ENCODE data around the gene LTBP1. TPM values are rescaled to one million over a fixed set of nuclear protein-coding genes. Genes with fewer than 3 reads are reported as not detected.

Gene LTBP1
- total RNA-seq, 1 experiment from 2014 or later = 12.5 TPM

DNA sequence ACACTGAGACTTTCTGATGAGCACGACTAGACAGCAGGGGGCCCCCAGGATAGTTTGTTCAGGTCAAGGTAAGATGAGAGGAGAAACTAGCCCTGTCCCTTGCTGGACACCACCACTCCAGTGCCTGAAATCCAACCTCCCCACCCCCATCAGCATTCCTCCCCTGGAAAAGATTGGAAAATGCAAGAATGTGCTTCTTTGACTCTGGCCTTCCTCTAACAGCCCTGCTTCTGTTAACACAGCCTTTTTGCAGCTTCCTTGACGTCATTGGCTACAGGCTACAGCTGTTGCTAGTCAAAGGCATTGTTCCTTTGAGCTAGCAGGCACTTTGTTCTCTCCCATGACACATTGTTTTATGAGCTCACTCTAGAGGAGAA, 20.1 kb upstream of the LTBP1 start:
- intact Hi-C loops (cut with micrococcal nuclease; ENCODE audit: unreplicated experiment) = no loop called here
- Histone ChIP-seq H3K36me3 (ENCODE audit: control insufficient read depth, insufficient read depth, low read length) (no peaks in the 10 kb centered on the region), H3K4me3 (ENCODE audit: low read depth in 2 of 2, low read length in 2 of 2) (no peak overlapping the region), H3K9me3 (ENCODE audit: control insufficient read depth, insufficient read depth, low read depth, low read length) (no peaks in the 10 kb centered on the region), H3K27me3 (ENCODE audit: control insufficient read depth, insufficient read depth, low read length) (peaks cover 2% of the 10 kb centered on the region; the same call in 1 of the 2 replicates), H3K4me1 (ENCODE audit: control insufficient read depth, insufficient read depth, low read length) (no peaks in the 10 kb centered on the region), H3K27ac (ENCODE audit: low read length) (no peak overlapping the region)
- ATAC-seq = no peak
- ChIA-PET CTCF (no interaction called here), POLR2A (no interaction called here)
- no TSS peak for BruUV-seq (replicated peaks)
- no peak for DNase-seq (ENCODE audit: low read depth, low spot score)
- in situ Hi-C loops (cut with HindIII; ENCODE audit: low pct_unique_long_range_greater_than_20kb, low sequenced_read_pairs) = no loop called here
- TF ChIP-seq POLR2AphosphoS5 (IDR thresholded peaks at IDR 0.05; ENCODE audit: low read depth, low read length) = no peak
- no peak for TF ChIP-seq SIN3A (IDR thresholded peaks at IDR 0.05; ENCODE audit: borderline replicate concordance, insufficient read depth, low read depth, low read length)
- TF ChIP-seq, protein P1, sequence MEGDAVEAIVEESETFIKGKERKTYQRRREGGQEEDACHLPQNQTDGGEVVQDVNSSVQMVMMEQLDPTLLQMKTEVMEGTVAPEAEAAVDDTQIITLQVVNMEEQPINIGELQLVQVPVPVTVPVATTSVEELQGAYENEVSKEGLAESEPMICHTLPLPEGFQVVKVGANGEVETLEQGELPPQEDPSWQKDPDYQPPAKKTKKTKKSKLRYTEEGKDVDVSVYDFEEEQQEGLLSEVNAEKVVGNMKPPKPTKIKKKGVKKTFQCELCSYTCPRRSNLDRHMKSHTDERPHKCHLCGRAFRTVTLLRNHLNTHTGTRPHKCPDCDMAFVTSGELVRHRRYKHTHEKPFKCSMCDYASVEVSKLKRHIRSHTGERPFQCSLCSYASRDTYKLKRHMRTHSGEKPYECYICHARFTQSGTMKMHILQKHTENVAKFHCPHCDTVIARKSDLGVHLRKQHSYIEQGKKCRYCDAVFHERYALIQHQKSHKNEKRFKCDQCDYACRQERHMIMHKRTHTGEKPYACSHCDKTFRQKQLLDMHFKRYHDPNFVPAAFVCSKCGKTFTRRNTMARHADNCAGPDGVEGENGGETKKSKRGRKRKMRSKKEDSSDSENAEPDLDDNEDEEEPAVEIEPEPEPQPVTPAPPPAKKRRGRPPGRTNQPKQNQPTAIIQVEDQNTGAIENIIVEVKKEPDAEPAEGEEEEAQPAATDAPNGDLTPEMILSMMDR (IDR thresholded peaks at IDR 0.05) = no peak
- TF ChIP-seq, protein P2, sequence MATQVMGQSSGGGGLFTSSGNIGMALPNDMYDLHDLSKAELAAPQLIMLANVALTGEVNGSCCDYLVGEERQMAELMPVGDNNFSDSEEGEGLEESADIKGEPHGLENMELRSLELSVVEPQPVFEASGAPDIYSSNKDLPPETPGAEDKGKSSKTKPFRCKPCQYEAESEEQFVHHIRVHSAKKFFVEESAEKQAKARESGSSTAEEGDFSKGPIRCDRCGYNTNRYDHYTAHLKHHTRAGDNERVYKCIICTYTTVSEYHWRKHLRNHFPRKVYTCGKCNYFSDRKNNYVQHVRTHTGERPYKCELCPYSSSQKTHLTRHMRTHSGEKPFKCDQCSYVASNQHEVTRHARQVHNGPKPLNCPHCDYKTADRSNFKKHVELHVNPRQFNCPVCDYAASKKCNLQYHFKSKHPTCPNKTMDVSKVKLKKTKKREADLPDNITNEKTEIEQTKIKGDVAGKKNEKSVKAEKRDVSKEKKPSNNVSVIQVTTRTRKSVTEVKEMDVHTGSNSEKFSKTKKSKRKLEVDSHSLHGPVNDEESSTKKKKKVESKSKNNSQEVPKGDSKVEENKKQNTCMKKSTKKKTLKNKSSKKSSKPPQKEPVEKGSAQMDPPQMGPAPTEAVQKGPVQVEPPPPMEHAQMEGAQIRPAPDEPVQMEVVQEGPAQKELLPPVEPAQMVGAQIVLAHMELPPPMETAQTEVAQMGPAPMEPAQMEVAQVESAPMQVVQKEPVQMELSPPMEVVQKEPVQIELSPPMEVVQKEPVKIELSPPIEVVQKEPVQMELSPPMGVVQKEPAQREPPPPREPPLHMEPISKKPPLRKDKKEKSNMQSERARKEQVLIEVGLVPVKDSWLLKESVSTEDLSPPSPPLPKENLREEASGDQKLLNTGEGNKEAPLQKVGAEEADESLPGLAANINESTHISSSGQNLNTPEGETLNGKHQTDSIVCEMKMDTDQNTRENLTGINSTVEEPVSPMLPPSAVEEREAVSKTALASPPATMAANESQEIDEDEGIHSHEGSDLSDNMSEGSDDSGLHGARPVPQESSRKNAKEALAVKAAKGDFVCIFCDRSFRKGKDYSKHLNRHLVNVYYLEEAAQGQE (IDR thresholded peaks at IDR 0.05; ENCODE audit: insufficient read depth in 1 of 2, low read depth in 2 of 2, low read length in 1 of 2) = no peak
- no peak for TF ChIP-seq TCF7L2 (IDR thresholded peaks at IDR 0.05; ENCODE audit: low read depth, low read length)

DNA sequence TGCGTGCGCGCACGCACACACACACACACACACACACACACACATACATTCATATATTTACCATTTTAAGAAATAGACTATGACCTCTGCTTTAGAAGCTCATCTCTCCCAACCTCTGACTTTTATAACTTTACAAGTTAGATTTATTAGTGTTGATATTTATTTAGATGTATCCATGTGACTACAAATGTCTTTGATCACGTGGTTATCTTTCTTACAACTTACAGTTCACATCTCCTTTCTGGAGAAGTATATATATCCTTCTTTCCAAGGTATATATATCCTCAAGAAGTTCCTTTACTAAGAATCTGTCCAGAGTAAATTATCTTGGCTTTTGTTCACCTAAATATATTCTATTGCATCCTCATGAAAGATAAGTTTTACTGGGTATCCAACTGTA, 16.3 kb upstream of the LTBP1 start:
- TF ChIP-seq SIN3A (IDR thresholded peaks at IDR 0.05; ENCODE audit: borderline replicate concordance, insufficient read depth, low read depth, low read length) = no peak
- no peak for TF ChIP-seq POLR2AphosphoS5 (IDR thresholded peaks at IDR 0.05; ENCODE audit: low read depth, low read length)
- TF ChIP-seq, protein P1 (IDR thresholded peaks at IDR 0.05) = no peak
- no peak for TF ChIP-seq TCF7L2 (IDR thresholded peaks at IDR 0.05; ENCODE audit: low read depth, low read length)
- TF ChIP-seq, protein P2 (IDR thresholded peaks at IDR 0.05; ENCODE audit: insufficient read depth in 1 of 2, low read depth in 2 of 2, low read length in 1 of 2) = no peak
- H3K27ac ChIP-seq (ENCODE audit: low read length) = no peak overlapping the region
- H3K36me3 ChIP-seq (ENCODE audit: control insufficient read depth, insufficient read depth, low read length) = no peaks in the 10 kb centered on the region
- H3K4me1 ChIP-seq (ENCODE audit: control insufficient read depth, insufficient read depth, low read length) = no peaks in the 10 kb centered on the region
- DNase-seq (ENCODE audit: low read depth, low spot score) (no peak), ATAC-seq (no peak)
- no TSS peak for BruUV-seq (replicated peaks)
- intact Hi-C loops (cut with micrococcal nuclease; ENCODE audit: unreplicated experiment) = no loop called here
- no peak overlapping the region for H3K4me3 ChIP-seq (ENCODE audit: low read depth in 2 of 2, low read length in 2 of 2)
- peaks cover 2% of the 10 kb centered on the region; the same call in 1 of the 2 replicates for H3K27me3 ChIP-seq (ENCODE audit: control insufficient read depth, insufficient read depth, low read length)
- no peaks in the 10 kb centered on the region for H3K9me3 ChIP-seq (ENCODE audit: control insufficient read depth, insufficient read depth, low read depth, low read length)
- ChIA-PET POLR2A (no interaction called here), CTCF (no interaction called here)
- in situ Hi-C loops (cut with HindIII; ENCODE audit: low pct_unique_long_range_greater_than_20kb, low sequenced_read_pairs) = no loop called here

All from Panc1 (cell line).